Neuronal stem cell (in vitro differentiated cells): ENCODE measurements around the gene TMEM217.

Source experiments
- DNase-seq: peaks from one replicate; pipeline ENCODE4 v3.0.0-alpha.2; 2013; ENCODE audit warnings: low spot score
- H2AFZ ChIP-seq: one replicate; pipeline ENCODE4 v1.6.1; 2013; ENCODE audit warnings: mild to moderate bottlenecking, low read length, inconsistent platforms
- H2AK5ac ChIP-seq: 2 replicates; pipeline ENCODE4 v1.6.1; 2013; ENCODE audit warnings: low read depth, mild to moderate bottlenecking, inconsistent platforms, low read length, moderate library complexity, mixed read lengths
- H2BK120ac ChIP-seq: 2 replicates; pipeline ENCODE4 v1.6.1; 2013; ENCODE audit warnings: low read depth, mild to moderate bottlenecking, inconsistent platforms, low read length, moderate library complexity, mixed read lengths
- H2BK12ac ChIP-seq: one replicate; pipeline ENCODE4 v1.6.1; 2013; ENCODE audit warnings: low read length, inconsistent platforms
- H2BK15ac ChIP-seq: 2 replicates; pipeline ENCODE4 v1.6.1; 2013; ENCODE audit warnings: mild to moderate bottlenecking, low read length, inconsistent platforms, mixed read lengths
- H2BK5ac ChIP-seq: one replicate; pipeline ENCODE4 v1.6.1; 2013; ENCODE audit warnings: inconsistent platforms, mild to moderate bottlenecking, low read length, moderate library complexity
- H3K14ac ChIP-seq: one replicate; pipeline ENCODE4 v1.6.1; 2013; ENCODE audit warnings: low read length, inconsistent platforms
- H3K18ac ChIP-seq: 2 replicates; pipeline ENCODE4 v1.6.1; 2013; ENCODE audit warnings: low read length, inconsistent platforms
- H3K23ac ChIP-seq: 2 replicates; pipeline ENCODE4 v1.6.1; 2013; ENCODE audit warnings: low read depth, mild to moderate bottlenecking, mixed read lengths, low read length, inconsistent platforms; ENCODE audit not compliant: poor library complexity
- H3K27ac ChIP-seq: replicated peaks from 3 replicates; pipeline ENCODE4 v1.5.1; 2013; ENCODE audit warnings: low read length, inconsistent platforms
- H3K27me3 ChIP-seq, 3 experiments: 2 replicates each; pipeline ENCODE4 v1.6.1; 2013; ENCODE audit warnings: low read length in 3 of 3, mild to moderate bottlenecking in 2 of 3, inconsistent platforms in 1 of 3, low read depth in 1 of 3, mixed read lengths in 1 of 3, moderate library complexity in 1 of 3; ENCODE audit not compliant: control insufficient read depth in 3 of 3, insufficient read depth in 3 of 3
- H3K36me3 ChIP-seq, 2 donors: replicated peaks in 1 of 2; 2 replicates each; pipeline ENCODE4 v1.6.1; 2013; ENCODE audit warnings: low read length in 2 of 2; ENCODE audit not compliant: control insufficient read depth in 2 of 2, insufficient read depth in 2 of 2
- H3K4ac ChIP-seq: 2 replicates; pipeline ENCODE4 v1.6.1; 2013; ENCODE audit warnings: inconsistent platforms, mild to moderate bottlenecking, low read length, moderate library complexity
- H3K4me1 ChIP-seq, 2 donors: 1 replicate in 1 of 2; 2 replicates in 1 of 2; pipeline ENCODE4 v1.6.1; 2013; ENCODE audit warnings: low read length in 2 of 2, low read depth in 1 of 2; ENCODE audit not compliant: control insufficient read depth in 2 of 2, insufficient read depth in 1 of 2
- H3K4me2 ChIP-seq: one replicate; pipeline ENCODE4 v1.6.1; 2013; ENCODE audit warnings: mild to moderate bottlenecking, low read length, inconsistent platforms; ENCODE audit not compliant: insufficient read depth, poor library complexity, severe bottlenecking
- H3K4me3 ChIP-seq, 2 donors: 2 replicates each; pipeline ENCODE4 v1.5.1; 2013; ENCODE audit warnings: low read length in 2 of 2, mild to moderate bottlenecking in 2 of 2, inconsistent platforms in 1 of 2, moderate library complexity in 1 of 2
- H3K79me1 ChIP-seq: one replicate; pipeline ENCODE4 v1.6.1; 2013; ENCODE audit warnings: low read depth, mild to moderate bottlenecking, inconsistent platforms, low read length, moderate library complexity
- H3K9ac ChIP-seq: one replicate; pipeline ENCODE4 v1.6.1; 2013; ENCODE audit warnings: mild to moderate bottlenecking, low read depth, low read length, inconsistent platforms; ENCODE audit not compliant: poor library complexity
- H3K9me3 ChIP-seq, 2 donors: replicated peaks in 1 of 2; 2 replicates each; pipeline versions ENCODE3 to v1.6.1; 2013; ENCODE audit warnings: low read length in 2 of 2, mild to moderate bottlenecking in 2 of 2, inconsistent platforms in 1 of 2, low read depth in 1 of 2, mixed read lengths in 1 of 2, moderate library complexity in 1 of 2; ENCODE audit not compliant: control insufficient read depth in 2 of 2, insufficient read depth in 1 of 2
- H4K8ac ChIP-seq: one replicate; pipeline ENCODE4 v1.6.1; 2013; ENCODE audit warnings: low read depth, mild to moderate bottlenecking, inconsistent platforms, low read length, moderate library complexity
- H4K91ac ChIP-seq: one replicate; pipeline ENCODE4 v1.6.1; 2013; ENCODE audit warnings: low read length, low read depth, mild to moderate bottlenecking, inconsistent platforms; ENCODE audit not compliant: poor library complexity
- WGBS, 2 donors: extraction: QIAGEN DNeasy Blood & Tissue Kit; methylation state at CpG; one replicate each; pipeline ENCODE4 v1.1.7; 2013; ENCODE audit warnings: missing lambda C conversion rate in 2 of 2, mixed read lengths in 1 of 2; ENCODE audit not compliant: insufficient read length in 2 of 2, insufficient replicate concordance in 1 of 2; ENCODE audit errors: extremely low coverage in 2 of 2; 5-methylcytosine and 5-hydroxymethylcytosine counted together

TMEM217 gene

GRCh38 chr6:37244430-37245310 lies 13.3 kb downstream of the TMEM217 start:
- WGBS, 2 donors = no CpG with 5 or more reads among the region's 6 CpGs

GRCh38 chr6:37243816-37244370 lies 14.1 kb downstream of the TMEM217 start:
- no peak overlapping the region for H2AK5ac ChIP-seq
- H3K4me1 ChIP-seq = no peaks in the 10 kb centered on the region
- H3K79me1 ChIP-seq = no peaks in the 10 kb centered on the region
- H2BK5ac ChIP-seq = no peak overlapping the region
- H3K4ac ChIP-seq = no peak overlapping the region
- no peaks in the 10 kb centered on the region for H3K36me3 ChIP-seq
- H3K23ac ChIP-seq = no peak overlapping the region
- WGBS, 2 donors = no CpG with 5 or more reads among the region's 3 CpGs
- H3K4me2 ChIP-seq = no peak overlapping the region
- H2AFZ ChIP-seq = no peak overlapping the region
- H2BK15ac ChIP-seq = no peak overlapping the region
- no peak overlapping the region for H4K91ac ChIP-seq
- no peak overlapping the region for H3K4me3 ChIP-seq
- H3K18ac ChIP-seq = no peak overlapping the region
- H3K27ac ChIP-seq = no peak overlapping the region
- H3K27me3 ChIP-seq = no peaks in the 10 kb centered on the region
- no peak overlapping the region for H3K14ac ChIP-seq
- H2BK12ac ChIP-seq = no peak overlapping the region
- no peak overlapping the region for H3K9ac ChIP-seq
- H3K9me3 ChIP-seq = no peaks in the 10 kb centered on the region
- no peak for DNase-seq
- no peak overlapping the region for H4K8ac ChIP-seq
- no peak overlapping the region for H2BK120ac ChIP-seq

More at GRCh38 chr6:37244430-37245310, 13.3 kb downstream of the TMEM217 start:
- no peaks in the 10 kb centered on the region for H3K79me1 ChIP-seq
- no peak for DNase-seq
- peak overlapping the region; percentile 50 for H3K9ac ChIP-seq
- no peak overlapping the region for H3K4me2 ChIP-seq
- H2AFZ ChIP-seq = no peak overlapping the region
- H2BK12ac ChIP-seq = no peak overlapping the region
- H3K27me3 ChIP-seq = no peaks in the 10 kb centered on the region
- H3K9me3 ChIP-seq = no peaks in the 10 kb centered on the region
- no peak overlapping the region for H2AK5ac ChIP-seq
- H3K14ac ChIP-seq = no peak overlapping the region
- H2BK120ac ChIP-seq = no peak overlapping the region
- no peak overlapping the region for H2BK5ac ChIP-seq
- no peaks in the 10 kb centered on the region for H3K36me3 ChIP-seq
- H2BK15ac ChIP-seq = no peak overlapping the region
- H4K91ac ChIP-seq = no peak overlapping the region
- no peak overlapping the region for H4K8ac ChIP-seq
- H3K4me3 ChIP-seq = no peak overlapping the region
- no peak overlapping the region for H3K18ac ChIP-seq
- H3K23ac ChIP-seq = no peak overlapping the region
- no peak overlapping the region for H3K27ac ChIP-seq
- H3K4me1 ChIP-seq = no peaks in the 10 kb centered on the region
- no peak overlapping the region for H3K4ac ChIP-seq

- H3K27ac ChIP-seq = no peak overlapping the region
- no peak overlapping the region for H4K8ac ChIP-seq
- no peak overlapping the region for H3K9ac ChIP-seq
- no peaks in the 10 kb centered on the region for H3K4me1 ChIP-seq
- no peaks in the 10 kb centered on the region for H3K9me3 ChIP-seq
- H2AK5ac ChIP-seq = no peak overlapping the region
- no peak overlapping the region for H3K4me2 ChIP-seq
- H3K23ac ChIP-seq = no peak overlapping the region
- H3K14ac ChIP-seq = no peak overlapping the region
- no peaks in the 10 kb centered on the region for H3K36me3 ChIP-seq
- peak overlapping the region; percentile 55 for H2AFZ ChIP-seq
- H3K18ac ChIP-seq = no peak overlapping the region
- no peak overlapping the region for H2BK5ac ChIP-seq
- H4K91ac ChIP-seq = no peak overlapping the region
- DNase-seq = no peak
- no peak overlapping the region for H2BK12ac ChIP-seq
- no peak overlapping the region for H2BK15ac ChIP-seq
- no peaks in the 10 kb centered on the region for H3K27me3 ChIP-seq
- H3K4ac ChIP-seq = no peak overlapping the region
- WGBS, 2 donors = no CpG with 5 or more reads among the region's 8 CpGs
- H3K79me1 ChIP-seq = no peaks in the 10 kb centered on the region
- no peak overlapping the region for H2BK120ac ChIP-seq
- H3K4me3 ChIP-seq = no peak overlapping the region
These were observed 14.7 kb downstream of the TMEM217 start for GRCh38 chr6:37243131-37243815.
